Measurements from ENCODE around the gene TRMO. TPM values are rescaled to one million over a fixed set of nuclear protein-coding genes. Genes with fewer than 3 reads are reported as not detected.
A peak's percentile ranks its signal among the peaks of the same experiment; 100 is the strongest.

Gene TRMO
- total and polyA plus RNA-seq, 9 of the 15 experiments (the other 6 are each of a cell fraction or from before 2014, with no cell fraction given): 5.6 to 22.4 (median 16.2) TPM

DNA sequence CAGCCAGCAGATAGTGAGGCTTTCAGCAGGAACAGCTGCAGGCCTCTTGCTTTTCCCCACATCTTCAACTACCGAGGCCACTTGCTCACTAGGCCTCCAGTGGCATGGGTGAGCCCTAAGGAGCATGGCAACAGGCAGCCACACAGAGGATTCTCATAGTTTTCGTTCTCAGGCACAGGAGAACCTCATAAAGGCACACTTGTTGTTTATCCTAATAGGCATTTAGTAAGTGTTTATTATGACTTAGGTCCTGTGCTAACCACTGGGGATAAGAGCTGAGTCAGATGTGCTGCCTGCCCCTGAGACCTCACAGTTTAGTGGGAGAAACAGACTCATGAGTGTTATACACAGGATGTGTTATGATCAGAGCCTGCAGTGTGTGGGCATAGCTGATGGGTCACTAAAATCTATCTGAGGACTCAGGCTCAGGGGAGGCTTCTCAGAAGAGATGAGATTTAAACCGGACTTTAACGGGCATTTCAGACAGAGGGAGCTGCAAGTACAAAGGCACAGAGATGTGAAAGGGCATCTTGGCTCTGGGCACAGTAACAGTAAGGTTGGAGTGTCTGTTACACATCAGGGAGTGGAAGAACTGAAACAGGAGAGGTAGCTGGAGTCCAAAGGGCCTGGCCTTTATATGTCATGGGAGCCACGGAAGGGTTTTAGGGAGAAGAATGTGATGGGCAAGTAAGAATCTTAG is 36.7 kb upstream of the TRMO start (continued):
- TF ChIP-seq, protein P1, sequence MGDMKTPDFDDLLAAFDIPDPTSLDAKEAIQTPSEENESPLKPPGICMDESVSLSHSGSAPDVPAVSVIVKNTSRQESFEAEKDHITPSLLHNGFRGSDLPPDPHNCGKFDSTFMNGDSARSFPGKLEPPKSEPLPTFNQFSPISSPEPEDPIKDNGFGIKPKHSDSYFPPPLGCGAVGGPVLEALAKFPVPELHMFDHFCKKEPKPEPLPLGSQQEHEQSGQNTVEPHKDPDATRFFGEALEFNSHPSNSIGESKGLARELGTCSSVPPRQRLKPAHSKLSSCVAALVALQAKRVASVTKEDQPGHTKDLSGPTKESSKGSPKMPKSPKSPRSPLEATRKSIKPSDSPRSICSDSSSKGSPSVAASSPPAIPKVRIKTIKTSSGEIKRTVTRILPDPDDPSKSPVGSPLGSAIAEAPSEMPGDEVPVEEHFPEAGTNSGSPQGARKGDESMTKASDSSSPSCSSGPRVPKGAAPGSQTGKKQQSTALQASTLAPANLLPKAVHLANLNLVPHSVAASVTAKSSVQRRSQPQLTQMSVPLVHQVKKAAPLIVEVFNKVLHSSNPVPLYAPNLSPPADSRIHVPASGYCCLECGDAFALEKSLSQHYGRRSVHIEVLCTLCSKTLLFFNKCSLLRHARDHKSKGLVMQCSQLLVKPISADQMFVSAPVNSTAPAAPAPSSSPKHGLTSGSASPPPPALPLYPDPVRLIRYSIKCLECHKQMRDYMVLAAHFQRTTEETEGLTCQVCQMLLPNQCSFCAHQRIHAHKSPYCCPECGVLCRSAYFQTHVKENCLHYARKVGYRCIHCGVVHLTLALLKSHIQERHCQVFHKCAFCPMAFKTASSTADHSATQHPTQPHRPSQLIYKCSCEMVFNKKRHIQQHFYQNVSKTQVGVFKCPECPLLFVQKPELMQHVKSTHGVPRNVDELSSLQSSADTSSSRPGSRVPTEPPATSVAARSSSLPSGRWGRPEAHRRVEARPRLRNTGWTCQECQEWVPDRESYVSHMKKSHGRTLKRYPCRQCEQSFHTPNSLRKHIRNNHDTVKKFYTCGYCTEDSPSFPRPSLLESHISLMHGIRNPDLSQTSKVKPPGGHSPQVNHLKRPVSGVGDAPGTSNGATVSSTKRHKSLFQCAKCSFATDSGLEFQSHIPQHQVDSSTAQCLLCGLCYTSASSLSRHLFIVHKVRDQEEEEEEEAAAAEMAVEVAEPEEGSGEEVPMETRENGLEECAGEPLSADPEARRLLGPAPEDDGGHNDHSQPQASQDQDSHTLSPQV (IDR thresholded peaks at IDR 0.05): peak; percentile 96
- TF ChIP-seq ETV5 (CRISPR knock-in tag; IDR thresholded peaks at IDR 0.05; ENCODE audit: low read depth) (0 out of 2 replicates have a peak, but pooled peaks have one; percentile 19), MYBL2 (IDR thresholded peaks at IDR 0.05; ENCODE audit: low read depth) (no peak), MYBL2 (CRISPR knock-in tag; IDR thresholded peaks at IDR 0.05; ENCODE audit: borderline replicate concordance) (no peak), HDAC1 (IDR thresholded peaks at IDR 0.05) (0 out of 4 replicates have a peak, but pooled peaks of 1 of the 2 experiments have one; percentile 12), NFRKB (IDR thresholded peaks at IDR 0.05; ENCODE audit: low read depth) (0 out of 2 replicates have a peak, but pooled peaks have one; percentile 41), PHF20 (IDR thresholded peaks at IDR 0.05; ENCODE audit: partially characterized antibody) (no peak), ZNF583 (CRISPR knock-in tag; IDR thresholded peaks at IDR 0.05) (peak; percentile 78; the same call in 1 of the 2 replicates), ZNF717 (CRISPR knock-in tag; IDR thresholded peaks at IDR 0.05) (no peak), CAMTA2 (CRISPR knock-in tag; conservative IDR thresholded peaks at IDR 0.05) (no peak), RBM25 (IDR thresholded peaks at IDR 0.05; ENCODE audit: low read depth, low read length, severe bottlenecking) (no peak), SMAD4 (CRISPR knock-in tag; conservative IDR thresholded peaks at IDR 0.05) (peak; percentile 77), ZNF134 (CRISPR knock-in tag; conservative IDR thresholded peaks at IDR 0.05) (no peak), ZNF445 (CRISPR knock-in tag; IDR thresholded peaks at IDR 0.05; ENCODE audit: low read depth) (no peak), NFE2 (IDR thresholded peaks at IDR 0.05; ENCODE audit: low read depth) (peak; percentile 58; the same call in 1 of the 2 replicates), C11orf30 (IDR thresholded peaks at IDR 0.05; ENCODE audit: low read depth) (peak; percentile 76), SIRT6 (IDR thresholded peaks at IDR 0.05; ENCODE audit: low read depth, low read length) (no peak), NFE2L1 (tag; IDR thresholded peaks at IDR 0.05; ENCODE audit: borderline replicate concordance, low read depth) (0 out of 2 replicates have a peak, but pooled peaks have one; percentile 17)
- TF ChIP-seq, protein P2, sequence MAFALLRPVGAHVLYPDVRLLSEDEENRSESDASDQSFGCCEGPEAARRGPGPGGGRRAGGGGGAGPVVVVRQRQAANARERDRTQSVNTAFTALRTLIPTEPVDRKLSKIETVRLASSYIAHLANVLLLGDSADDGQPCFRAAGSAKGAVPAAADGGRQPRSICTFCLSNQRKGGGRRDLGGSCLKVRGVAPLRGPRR (CRISPR knock-in tag; IDR thresholded peaks at IDR 0.05): no peak
- TF ChIP-seq, protein P3, sequence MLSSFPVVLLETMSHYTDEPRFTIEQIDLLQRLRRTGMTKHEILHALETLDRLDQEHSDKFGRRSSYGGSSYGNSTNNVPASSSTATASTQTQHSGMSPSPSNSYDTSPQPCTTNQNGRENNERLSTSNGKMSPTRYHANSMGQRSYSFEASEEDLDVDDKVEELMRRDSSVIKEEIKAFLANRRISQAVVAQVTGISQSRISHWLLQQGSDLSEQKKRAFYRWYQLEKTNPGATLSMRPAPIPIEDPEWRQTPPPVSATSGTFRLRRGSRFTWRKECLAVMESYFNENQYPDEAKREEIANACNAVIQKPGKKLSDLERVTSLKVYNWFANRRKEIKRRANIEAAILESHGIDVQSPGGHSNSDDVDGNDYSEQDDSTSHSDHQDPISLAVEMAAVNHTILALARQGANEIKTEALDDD (IDR thresholded peaks at IDR 0.05): peak; percentile 38; the same call in 1 of the 2 replicates
- TF ChIP-seq, protein P4, sequence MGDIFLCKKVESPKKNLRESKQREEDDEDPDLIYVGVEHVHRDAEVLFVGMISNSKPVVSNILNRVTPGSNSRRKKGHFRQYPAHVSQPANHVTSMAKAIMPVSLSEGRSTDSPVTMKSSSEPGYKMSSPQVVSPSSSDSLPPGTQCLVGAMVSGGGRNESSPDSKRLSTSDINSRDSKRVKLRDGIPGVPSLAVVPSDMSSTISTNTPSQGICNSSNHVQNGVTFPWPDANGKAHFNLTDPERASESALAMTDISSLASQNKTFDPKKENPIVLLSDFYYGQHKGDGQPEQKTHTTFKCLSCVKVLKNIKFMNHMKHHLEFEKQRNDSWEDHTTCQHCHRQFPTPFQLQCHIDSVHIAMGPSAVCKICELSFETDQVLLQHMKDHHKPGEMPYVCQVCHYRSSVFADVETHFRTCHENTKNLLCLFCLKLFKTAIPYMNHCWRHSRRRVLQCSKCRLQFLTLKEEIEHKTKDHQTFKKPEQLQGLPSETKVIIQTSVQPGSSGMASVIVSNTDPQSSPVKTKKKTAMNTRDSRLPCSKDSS (IDR thresholded peaks at IDR 0.05; ENCODE audit: low read depth, partially characterized antibody): no peak
- TF ChIP-seq, protein P5, sequence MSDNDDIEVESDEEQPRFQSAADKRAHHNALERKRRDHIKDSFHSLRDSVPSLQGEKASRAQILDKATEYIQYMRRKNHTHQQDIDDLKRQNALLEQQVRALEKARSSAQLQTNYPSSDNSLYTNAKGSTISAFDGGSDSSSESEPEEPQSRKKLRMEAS (CRISPR knock-in tag; IDR thresholded peaks at IDR 0.05): 0 out of 2 replicates have a peak, but pooled peaks have one; percentile 13
